ENCODE data around the gene NDOR1. TPM values are rescaled to one million over a fixed set of nuclear protein-coding genes. Genes with fewer than 3 reads are reported as not detected.

The NDOR1 gene
- total and polyA plus RNA-seq, 2 of the 8 experiments (the other 6 are each of a cell fraction or from before 2014, with no cell fraction given): 25.7 to 32.3 TPM

- no peak overlapping the region for H3K4me2 ChIP-seq (ENCODE audit: insufficient read depth in 1 of 2, low read depth in 2 of 2, low read length in 2 of 2)
- no peak overlapping the region for H2BK12ac ChIP-seq (ENCODE audit: low read depth, low read length)
- H3K9me3 ChIP-seq (ENCODE audit: insufficient read depth in 2 of 2, low read depth in 1 of 2, low read length in 1 of 2): no peaks in the 10 kb centered on the region
- no peak for FAIRE-seq
- no peak overlapping the region for H4K91ac ChIP-seq (replicated peaks; ENCODE audit: insufficient read length, low read length)
- H3K79me2 ChIP-seq (ENCODE audit: control insufficient read depth in 1 of 2, insufficient read depth in 2 of 2, low read length in 2 of 2): no peaks in the 10 kb centered on the region
- H3K27me3 ChIP-seq (replicated peaks in 1 of 4; ENCODE audit: control insufficient read depth in 3 of 4, extremely low read depth in 1 of 4, insufficient read depth in 3 of 4, low read length in 3 of 4): no peaks in the 10 kb centered on the region
- no peak overlapping the region for H3K4ac ChIP-seq (replicated peaks; ENCODE audit: insufficient read length, low read depth, low read length)
- H3K23ac ChIP-seq (ENCODE audit: insufficient read length): no peak overlapping the region
- no peaks in the 10 kb centered on the region for H3K23me2 ChIP-seq (ENCODE audit: low read depth, low read length)
- H3K4me1 ChIP-seq (replicated peaks in 1 of 4; ENCODE audit: control insufficient read depth in 3 of 4, insufficient read depth in 4 of 4, low read length in 3 of 4): no peaks in the 10 kb centered on the region
- H2AK5ac ChIP-seq (ENCODE audit: low read depth, low read length): no peak overlapping the region
- H3K4me3 ChIP-seq (ENCODE audit: extremely low read depth in 1 of 4, insufficient read depth in 2 of 4, low read depth in 3 of 4, low read length in 4 of 4): no peak overlapping the region
- peak overlapping the region; percentile 44; the same call in 1 of the 2 replicates for H2BK5ac ChIP-seq (ENCODE audit: low read depth, low read length)
- peaks cover 9 to 34% (median 24%) of the 10 kb centered on the region in 4 experiments for H3K36me3 ChIP-seq (ENCODE audit: control insufficient read depth in 2 of 4, insufficient read depth in 4 of 4, low read length in 3 of 4)
- H2BK15ac ChIP-seq (ENCODE audit: low read length): no peak overlapping the region
- DNase-seq (ENCODE audit: low read depth in 1 of 2, low spot score in 2 of 2): no peak
- no peak overlapping the region for H3K14ac ChIP-seq (ENCODE audit: insufficient read length)
- no peak overlapping the region for H2BK120ac ChIP-seq (replicated peaks; ENCODE audit: low read depth, low read length)
- no peak overlapping the region for H3K56ac ChIP-seq (replicated peaks; ENCODE audit: insufficient read length, low read depth, low read length)
- peaks cover 0 to 10% of the 10 kb centered on the region in 2 experiments for H4K20me1 ChIP-seq (replicated peaks in 1 of 2; ENCODE audit: control insufficient read depth in 1 of 2, insufficient read depth in 2 of 2, low read length in 2 of 2)
- no peak overlapping the region for H3K27ac ChIP-seq (ENCODE audit: low read depth, low read length)
- POLR2A ChIA-PET (ENCODE audit: partially characterized antibody): interaction anchor here (47.8 to 69.9 kb wide), 2 partner anchors 7 to 29 kb away, joined by 1462 read pairs; partner anchors contain the start of genes CYSRT1, NDOR1, NELFB and RNF208
- 89% methylated on average over 10 of the region's 10 CpGs; no CpG with 5 or more reads in 1 of the 2 experiments for WGBS, 2 experiments (ENCODE audit: extremely low coverage in 1 of 2, insufficient coverage in 1 of 2, insufficient read length in 1 of 2, insufficient replicate concordance in 2 of 2, low coverage in 1 of 2, low lambda C conversion rate in 2 of 2, missing lambda C conversion rate in 1 of 2)
- no peaks in the 10 kb centered on the region for H3K79me1 ChIP-seq (ENCODE audit: low read depth, low read length)
- CTCF ChIA-PET (ENCODE audit: partially characterized antibody): interaction anchor here (3.2 to 5.3 kb wide), 2 partner anchors 16 to 26 kb away, joined by 10 to 29 read pairs; a partner anchor contains a TSS
- no peak overlapping the region for H3K18ac ChIP-seq (ENCODE audit: extremely low read depth, low read length)
- H4K5ac ChIP-seq (ENCODE audit: insufficient read length, low read depth, low read length): no peak overlapping the region
- no peak overlapping the region for H4K8ac ChIP-seq (ENCODE audit: extremely low read depth, insufficient read depth, low read length)
- no peak overlapping the region for H3K9ac ChIP-seq (replicated peaks in 1 of 4; ENCODE audit: extremely low read depth in 1 of 4, low read depth in 3 of 4, low read length in 3 of 4)
- no peak overlapping the region for H2AFZ ChIP-seq (ENCODE audit: low read length)
- H2BK20ac ChIP-seq (ENCODE audit: low read length): no peak overlapping the region
- TF ChIP-seq ATF2 (IDR thresholded peaks at IDR 0.05; ENCODE audit: low read length) (no peak), HDAC6 (IDR thresholded peaks at IDR 0.05; ENCODE audit: low read depth, low read length) (no peak), POLR2AphosphoS5 (IDR thresholded peaks at IDR 0.05; ENCODE audit: low read depth, low read length) (no peak), USF2 (IDR thresholded peaks at IDR 0.05; ENCODE audit: low read length) (no peak), SUZ12 (IDR thresholded peaks at IDR 0.05; ENCODE audit: low read length) (no peak), RBBP5 (IDR thresholded peaks at IDR 0.05; ENCODE audit: borderline replicate concordance, low read depth, low read length) (no peak), FOSL1 (IDR thresholded peaks at IDR 0.05; ENCODE audit: insufficient read depth, low read depth, low read length) (no peak), MAX (IDR thresholded peaks at IDR 0.05) (no peak), ASH2L (IDR thresholded peaks at IDR 0.05; ENCODE audit: low read length) (no peak), JUN (IDR thresholded peaks at IDR 0.05; ENCODE audit: low read depth, low read length) (no peak), EZH2 (IDR thresholded peaks at IDR 0.05; ENCODE audit: low read depth, low read length, severe bottlenecking) (no peak)
Observed at GRCh38 chr9:137263506-137263905, 58.0 kb downstream of the NDOR1 start.

Data from H1 (cell line).